B cell (primary cell): ENCODE measurements around the gene RTN4RL1.

Experiments used
- EZH2 ChIP-seq: IDR thresholded peaks from 2 replicates; pipeline ENCODE4 v1.6.1; 2012; ENCODE audit warnings: borderline replicate concordance, low read depth, mild to moderate bottlenecking, moderate library complexity, low read length; ENCODE audit not compliant: insufficient read depth, poor library complexity, severe bottlenecking
- TF ChIP-seq, protein P1 (sequence below): fragments of 200-600 bp; IDR thresholded peaks from one replicate; pipeline ENCODE4 v1.8.0; 2022; ENCODE audit warnings: antibody characterized with exemption, mild to moderate bottlenecking

DNA sequence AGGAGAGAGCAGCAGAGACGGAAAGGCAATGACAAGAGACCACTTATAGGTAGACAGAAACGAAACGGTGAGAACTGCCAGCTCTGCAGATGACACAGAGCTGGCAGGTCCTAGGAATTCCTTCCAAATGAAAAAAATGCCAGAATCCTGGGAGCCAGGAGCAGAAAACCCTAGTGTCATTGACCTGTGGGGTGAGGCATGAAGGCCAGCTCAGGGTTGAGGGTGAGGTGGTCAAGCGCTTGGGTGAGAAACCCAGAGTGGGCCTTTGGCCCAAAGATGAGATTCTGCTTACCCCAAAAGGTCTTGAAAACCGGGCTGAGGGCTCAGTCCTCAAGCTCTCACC lies 39.0 kb upstream of the RTN4RL1 start:
- TF ChIP-seq, protein P1, sequence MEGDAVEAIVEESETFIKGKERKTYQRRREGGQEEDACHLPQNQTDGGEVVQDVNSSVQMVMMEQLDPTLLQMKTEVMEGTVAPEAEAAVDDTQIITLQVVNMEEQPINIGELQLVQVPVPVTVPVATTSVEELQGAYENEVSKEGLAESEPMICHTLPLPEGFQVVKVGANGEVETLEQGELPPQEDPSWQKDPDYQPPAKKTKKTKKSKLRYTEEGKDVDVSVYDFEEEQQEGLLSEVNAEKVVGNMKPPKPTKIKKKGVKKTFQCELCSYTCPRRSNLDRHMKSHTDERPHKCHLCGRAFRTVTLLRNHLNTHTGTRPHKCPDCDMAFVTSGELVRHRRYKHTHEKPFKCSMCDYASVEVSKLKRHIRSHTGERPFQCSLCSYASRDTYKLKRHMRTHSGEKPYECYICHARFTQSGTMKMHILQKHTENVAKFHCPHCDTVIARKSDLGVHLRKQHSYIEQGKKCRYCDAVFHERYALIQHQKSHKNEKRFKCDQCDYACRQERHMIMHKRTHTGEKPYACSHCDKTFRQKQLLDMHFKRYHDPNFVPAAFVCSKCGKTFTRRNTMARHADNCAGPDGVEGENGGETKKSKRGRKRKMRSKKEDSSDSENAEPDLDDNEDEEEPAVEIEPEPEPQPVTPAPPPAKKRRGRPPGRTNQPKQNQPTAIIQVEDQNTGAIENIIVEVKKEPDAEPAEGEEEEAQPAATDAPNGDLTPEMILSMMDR, result no peak
- TF ChIP-seq EZH2, result no peak
